ENCODE results near the gene DGKE. TPM values are rescaled to one million over a fixed set of nuclear protein-coding genes. Genes with fewer than 3 reads are reported as not detected.

The DGKE gene
- total and polyA plus RNA-seq, 2 of the 8 experiments (the other 6 are each of a cell fraction or from before 2014, with no cell fraction given): 1.7 to 7.4 TPM

DNA sequence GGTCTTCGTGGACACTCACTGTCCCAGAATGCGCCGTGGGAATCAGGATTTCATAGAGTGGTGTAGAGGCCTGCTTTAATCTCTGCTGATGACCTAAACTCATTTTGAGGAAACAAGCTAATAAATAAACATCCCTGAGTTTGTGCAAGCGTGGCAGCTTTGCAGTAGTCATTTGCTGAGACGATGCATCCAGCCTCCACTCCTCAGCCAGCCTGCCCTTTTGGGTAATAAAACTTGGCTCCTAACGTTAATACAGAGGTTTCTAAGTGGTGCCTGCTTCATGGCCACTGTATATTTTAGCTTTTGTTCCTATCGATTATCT is 1.3 kb downstream of the DGKE start:
- no peak overlapping the region; the same call in 1 of the 2 replicates for H2BK12ac ChIP-seq (ENCODE audit: low read depth, low read length)
- ChIA-PET CTCF (ENCODE audit: partially characterized antibody) (interaction anchor here (1.0 to 4.4 kb wide), 4 partner anchors 10 to 173 kb away, joined by 3 to 18 read pairs (median 4); no protein-coding TSS in a partner anchor), POLR2A (ENCODE audit: partially characterized antibody) (interaction anchor here (0.6 to 2.2 kb wide), 4 partner anchors 12 to 233 kb away, joined by 3 to 9 read pairs (median 4); no protein-coding TSS in a partner anchor)
- no peaks in the 10 kb centered on the region; the same call in 1 of the 2 replicates for H3K79me1 ChIP-seq (ENCODE audit: low read depth, low read length)
- no peak overlapping the region for H3K4ac ChIP-seq (replicated peaks; ENCODE audit: insufficient read length, low read depth, low read length)
- H3K4me1 ChIP-seq (replicated peaks in 1 of 4; ENCODE audit: control insufficient read depth in 3 of 4, insufficient read depth in 4 of 4, low read length in 3 of 4): peaks cover 0 to 9% (median 5%) of the 10 kb centered on the region in 4 experiments; a peak in 5 of 7 replicates
- H3K36me3 ChIP-seq (ENCODE audit: control insufficient read depth in 2 of 4, insufficient read depth in 4 of 4, low read length in 3 of 4): peaks cover 0 to 2% (median 0%) of the 10 kb centered on the region in 4 experiments; a peak in 1 of 8 replicates
- 67% methylated on average over 7 of the region's 7 CpGs; no CpG with 5 or more reads in 1 of the 2 experiments for whole genome bisulfite sequencing, 2 experiments (ENCODE audit: extremely low coverage in 1 of 2, insufficient coverage in 1 of 2, insufficient read length in 1 of 2, insufficient replicate concordance in 2 of 2, low coverage in 1 of 2, low lambda C conversion rate in 2 of 2, missing lambda C conversion rate in 1 of 2)
- H3K79me2 ChIP-seq (ENCODE audit: control insufficient read depth in 1 of 2, insufficient read depth in 2 of 2, low read length in 2 of 2): peaks cover 0 to 8% of the 10 kb centered on the region in 2 experiments; a peak in 1 of 4 replicates
- H3K56ac ChIP-seq (replicated peaks; ENCODE audit: insufficient read length, low read depth, low read length): no peak overlapping the region
- H3K27me3 ChIP-seq (replicated peaks in 1 of 4; ENCODE audit: control insufficient read depth in 3 of 4, extremely low read depth in 1 of 4, insufficient read depth in 3 of 4, low read length in 3 of 4): peaks cover 0 to 8% (median 6%) of the 10 kb centered on the region in 4 experiments; a peak in 6 of 7 replicates
- 0 out of 2 replicates have a peak overlapping the region, but pooled peaks have one; percentile 93 for H2AFZ ChIP-seq (ENCODE audit: low read length)
- no peak overlapping the region for H2BK20ac ChIP-seq (ENCODE audit: low read length)
- no peak overlapping the region for H4K8ac ChIP-seq (ENCODE audit: extremely low read depth, insufficient read depth, low read length)
- no peak overlapping the region for H2AK5ac ChIP-seq (ENCODE audit: low read depth, low read length)
- H2BK120ac ChIP-seq (replicated peaks; ENCODE audit: low read depth, low read length): no peak overlapping the region
- FAIRE-seq (no peak), DNase-seq (ENCODE audit: low read depth in 1 of 2, low spot score in 2 of 2) (no peak)
- H3K23me2 ChIP-seq (ENCODE audit: low read depth, low read length): peaks cover 18% of the 10 kb centered on the region
- no peak overlapping the region for H2BK5ac ChIP-seq (ENCODE audit: low read depth, low read length)
- H2BK15ac ChIP-seq (ENCODE audit: low read length): no peak overlapping the region
- peaks cover 0 to 12% of the 10 kb centered on the region in 2 experiments for H4K20me1 ChIP-seq (replicated peaks in 1 of 2; ENCODE audit: control insufficient read depth in 1 of 2, insufficient read depth in 2 of 2, low read length in 2 of 2)
- peak overlapping the region; percentile 59 to 77 (median 74) for H3K4me3 ChIP-seq (ENCODE audit: extremely low read depth in 1 of 4, insufficient read depth in 2 of 4, low read depth in 3 of 4, low read length in 4 of 4)
- no peak overlapping the region for H4K91ac ChIP-seq (replicated peaks; ENCODE audit: insufficient read length, low read length)
- H3K23ac ChIP-seq (ENCODE audit: insufficient read length): no peak overlapping the region
- H3K18ac ChIP-seq (ENCODE audit: extremely low read depth, low read length): no peak overlapping the region
- no peaks in the 10 kb centered on the region for H3K9me3 ChIP-seq (ENCODE audit: insufficient read depth in 2 of 2, low read depth in 1 of 2, low read length in 1 of 2)
- H3K27ac ChIP-seq (ENCODE audit: low read depth, low read length): no peak overlapping the region
- H3K9ac ChIP-seq (replicated peaks in 1 of 4; ENCODE audit: extremely low read depth in 1 of 4, low read depth in 3 of 4, low read length in 3 of 4): peak overlapping the region in 2 of 4 experiments; percentile 3 to 11; a peak in 2 of 7 replicates
- H3K4me2 ChIP-seq (ENCODE audit: insufficient read depth in 1 of 2, low read depth in 2 of 2, low read length in 2 of 2): peak overlapping the region; percentile 66 to 98
- no peak overlapping the region for H3K14ac ChIP-seq (ENCODE audit: insufficient read length)
- H4K5ac ChIP-seq (ENCODE audit: insufficient read length, low read depth, low read length): no peak overlapping the region
- TF ChIP-seq TAF7 (optimal IDR thresholded peaks at IDR 0.05; ENCODE audit: borderline replicate concordance, low read depth, low read length) (no peak), JUND (IDR thresholded peaks at IDR 0.05; ENCODE audit: low read length) (no peak), CTBP2 (IDR thresholded peaks at IDR 0.05; ENCODE audit: borderline replicate concordance, insufficient read depth, insufficient read length, low read length) (no peak), CREB1 (IDR thresholded peaks at IDR 0.05) (no peak), TBP (IDR thresholded peaks at IDR 0.05; ENCODE audit: low read depth, low read length) (no peak), TEAD4 (IDR thresholded peaks at IDR 0.05; ENCODE audit: low read depth, low read length) (no peak), MAFK (IDR thresholded peaks at IDR 0.05; ENCODE audit: low read depth, low read length) (no peak), HDAC6 (IDR thresholded peaks at IDR 0.05; ENCODE audit: low read depth, low read length) (no peak), POU5F1 (IDR thresholded peaks at IDR 0.05; ENCODE audit: low read depth, low read length) (no peak), RAD21 (IDR thresholded peaks at IDR 0.05 in 1 of 2, conservative IDR thresholded peaks at IDR 0.05 in 1 of 2; ENCODE audit: low read depth in 2 of 2, low read length in 2 of 2) (no peak), BCL11A (IDR thresholded peaks at IDR 0.05; ENCODE audit: low read depth in 2 of 2, low read length in 2 of 2) (no peak), NRF1 (IDR thresholded peaks at IDR 0.05; ENCODE audit: low read depth, low read length) (no peak), CBX5 (IDR thresholded peaks at IDR 0.05; ENCODE audit: low read depth, low read length) (no peak), GABPA (IDR thresholded peaks at IDR 0.05; ENCODE audit: borderline replicate concordance, insufficient read depth, low read length) (no peak)
